Caco-2 (cell line): ENCODE measurements around the gene LSM3. TPM values are rescaled to one million over a fixed set of nuclear protein-coding genes. Genes with fewer than 3 reads are reported as not detected.
A peak's percentile ranks its signal among the peaks of the same experiment; 100 is the strongest.

Experiments
- BruUV-seq: library from RNA; stranded (reverse); fragments of 400-500 nt; replicated peaks from 2 replicates; lab custom pipeline; 2021; lab: Mats Ljungman, UMichigan
- CTCF ChIA-PET: fragments of 300-600 bp; sonication (Branson Sonifier 250); formaldehyde crosslinking; loops from one replicate; lab custom pipeline; 2022; ENCODE audit warnings: antibody characterized with exemption; lab: Charles Lee
- POLR2A ChIA-PET: fragments of 300-600 bp; sonication (Branson Sonifier 250); formaldehyde crosslinking; loops from one replicate; lab custom pipeline; 2022; ENCODE audit warnings: antibody characterized with exemption; lab: Charles Lee
- DNase-seq, 2 experiments: peaks; one replicate each; pipeline versions ENCODE4 v3.0.0 to v3.0.0-alpha.2; 2020 to 2022
- H3K27me3 ChIP-seq: replicated peaks from 2 replicates; pipeline ENCODE4 v1.6.0; 2011; ENCODE audit warnings: low read length; ENCODE audit not compliant: control insufficient read depth, insufficient read depth
- H3K36me3 ChIP-seq: 2 replicates; pipeline ENCODE4 v1.5.1; 2011; ENCODE audit warnings: low read length; ENCODE audit not compliant: control insufficient read depth, insufficient read depth
- H3K4me1 ChIP-seq: fragments of 250-450 bp; sonication (Bioruptor Pico); 2 replicates; pipeline ENCODE4 v1.5.1; 2020; ENCODE audit warnings: mild to moderate bottlenecking
- H3K4me3 ChIP-seq: 2 replicates; pipeline ENCODE4 v1.5.1; 2011; ENCODE audit warnings: low read depth, mild to moderate bottlenecking, control low read depth, low read length
- H3K9me3 ChIP-seq: fragments of 250-450 bp; sonication (Bioruptor Pico); 2 replicates; pipeline ENCODE4 v1.5.1; 2020; ENCODE audit warnings: mild to moderate bottlenecking, moderate library complexity
- H3K27ac Mint-ChIP-seq: one replicate; pipeline ENCODE4 v1.8.0; 2022; ENCODE audit warnings: mixed read lengths; ENCODE audit not compliant: unreplicated experiment
- H3K27me3 Mint-ChIP-seq: one replicate; pipeline ENCODE4 v1.8.0; 2022; ENCODE audit warnings: mixed read lengths; ENCODE audit not compliant: insufficient read depth, unreplicated experiment
- H3K36me3 Mint-ChIP-seq: one replicate; pipeline ENCODE4 v1.8.0; 2022; ENCODE audit warnings: mild to moderate bottlenecking, mixed read lengths; ENCODE audit not compliant: insufficient read depth, unreplicated experiment
- H3K4me1 Mint-ChIP-seq: one replicate; pipeline ENCODE4 v1.8.0; 2022; ENCODE audit warnings: low read depth, mixed read lengths; ENCODE audit not compliant: unreplicated experiment
- H3K4me3 Mint-ChIP-seq: one replicate; pipeline ENCODE4 v1.8.0; 2022; ENCODE audit warnings: mild to moderate bottlenecking, moderate library complexity, mixed read lengths; ENCODE audit not compliant: unreplicated experiment
- H3K9me3 Mint-ChIP-seq: one replicate; pipeline ENCODE4 v1.8.0; 2022; ENCODE audit warnings: mixed read lengths; ENCODE audit not compliant: unreplicated experiment
- CTCF ChIP-seq, 2 experiments: fragments of 200-600 bp in 1 of 2; IDR thresholded peaks; 1 replicate in 1 of 2; 2 replicates in 1 of 2; pipeline versions ENCODE4 v1.5.1 to v1.8.0; 2011 to 2022; ENCODE audit warnings: antibody characterized with exemption in 1 of 2, control low read depth in 1 of 2, inconsistent platforms in 1 of 2, low read depth in 1 of 2, low read length in 1 of 2, mild to moderate bottlenecking in 1 of 2, moderate library complexity in 1 of 2; ENCODE audit not compliant: insufficient read depth in 1 of 2, severe bottlenecking in 1 of 2, unreplicated experiment in 1 of 2
- intact Hi-C: fragments of 100-400 bp; cut with micrococcal nuclease; formaldehyde crosslinking; loops from one replicate; pipeline ENCODE4 v1.10.0; 2022; ENCODE audit not compliant: unreplicated experiment
- total RNA-seq: library from RNA; stranded (reverse); gene quantifications from 2 replicates; pipeline ENCODE4 v1.2.3, GENCODE V29; 2022

LSM3 gene
- total RNA-seq, 1 experiment from 2014 or later: 20.5 TPM

- peak in 1 of 2 experiments; percentile 18 for DNase-seq
- Mint-ChIP-seq H3K9me3 (no peaks in the 10 kb centered on the region), H3K27ac (peak overlapping the region; percentile 93), H3K27me3 (no peaks in the 10 kb centered on the region), H3K4me3 (no peak overlapping the region), H3K4me1 (peaks cover 14% of the 10 kb centered on the region), H3K36me3 (peaks cover 35% of the 10 kb centered on the region)
- POLR2A ChIA-PET: interaction anchor here (3.3 kb wide), 1 partner anchor 34 kb away, joined by 20 read pairs; the partner anchor contains the start of genes LSM3 and XPC
- Histone ChIP-seq H3K4me1 (peaks cover 26% of the 10 kb centered on the region), H3K9me3 (no peaks in the 10 kb centered on the region), H3K27me3 (no peaks in the 10 kb centered on the region), H3K4me3 (no peak overlapping the region), H3K36me3 (peaks cover 2% of the 10 kb centered on the region)
- CTCF ChIA-PET: interaction anchor here (0.6 to 3.2 kb wide), 2 partner anchors 167 to 249 kb away, joined by 3 to 12 read pairs; no protein-coding TSS in a partner anchor
- no peak for TF ChIP-seq CTCF (IDR thresholded peaks at IDR 0.05; ENCODE audit: insufficient read depth in 1 of 2, low read depth in 1 of 2, low read length in 1 of 2, severe bottlenecking in 1 of 2, unreplicated experiment in 1 of 2)
- BruUV-seq: no TSS peak
- intact Hi-C loops: no loop called here
Measured at GRCh38 chr3:14145236-14145635, 33.4 kb upstream of the LSM3 start.

GRCh38 chr3:14145670-14146380 is 32.8 kb upstream of the LSM3 start:
- no peaks in the 10 kb centered on the region for H3K9me3 Mint-ChIP-seq
- intact Hi-C loops: no loop called here

More at GRCh38 chr3:14145670-14146380, 32.8 kb upstream of the LSM3 start:
- peaks cover 26% of the 10 kb centered on the region for H3K4me1 ChIP-seq
- H3K36me3 ChIP-seq: peaks cover 2% of the 10 kb centered on the region
- Mint-ChIP-seq H3K4me1 (peaks cover 14% of the 10 kb centered on the region), H3K4me3 (no peak overlapping the region), H3K27me3 (no peaks in the 10 kb centered on the region), H3K36me3 (peaks cover 41% of the 10 kb centered on the region), H3K27ac (peak overlapping the region; percentile 93)
- ChIA-PET POLR2A (interaction anchor here (0.6 to 3.3 kb wide), 2 partner anchors 33 to 249 kb away, joined by 3 to 20 read pairs; partner anchors contain the start of genes LSM3 and XPC), CTCF (interaction anchor here (0.6 to 3.2 kb wide), 2 partner anchors 167 to 249 kb away, joined by 3 to 12 read pairs; no protein-coding TSS in a partner anchor)
- BruUV-seq: TSS peak; percentile 36
- no peak for TF ChIP-seq CTCF (IDR thresholded peaks at IDR 0.05; ENCODE audit: insufficient read depth in 1 of 2, low read depth in 1 of 2, low read length in 1 of 2, severe bottlenecking in 1 of 2, unreplicated experiment in 1 of 2)
- H3K4me3 ChIP-seq: no peak overlapping the region
- no peaks in the 10 kb centered on the region for H3K9me3 ChIP-seq
- no peaks in the 10 kb centered on the region for H3K27me3 ChIP-seq
- DNase-seq: no peak
